Neural cell (in vitro differentiated cells): ENCODE measurements around the gene TBX18.

ENCODE experiments used
- CTCF ChIP-seq: fragments of 450-650 bp; IDR thresholded peaks from 2 replicates; pipeline ENCODE4 v1.5.1; 2014; ENCODE audit warnings: antibody characterized with exemption, mild to moderate bottlenecking, moderate library complexity; ENCODE audit not compliant: poor library complexity, severe bottlenecking
- EP300 ChIP-seq: fragments of 450-650 bp; conservative IDR thresholded peaks from 2 replicates; pipeline ENCODE4 v1.6.1; 2014; ENCODE audit warnings: antibody characterized with exemption, mild to moderate bottlenecking, moderate library complexity; ENCODE audit not compliant: poor library complexity, severe bottlenecking
- EZH2 ChIP-seq: fragments of 200-600, 300-800 bp; shearing (Covaris generic), sonication (generic); IDR thresholded peaks from 2 replicates; pipeline ENCODE4 v1.6.1; 2014; ENCODE audit warnings: antibody characterized with exemption, low read length, borderline replicate concordance, mild to moderate bottlenecking; ENCODE audit not compliant: insufficient read depth, poor library complexity, severe bottlenecking
- POLR2AphosphoS5 ChIP-seq: IDR thresholded peaks from 2 replicates; pipeline ENCODE4 v1.6.1; 2012
- RAD21 ChIP-seq: fragments of 450-650 bp; conservative IDR thresholded peaks from 2 replicates; pipeline ENCODE4 v1.6.1; 2014; ENCODE audit warnings: antibody characterized with exemption, mild to moderate bottlenecking, moderate library complexity
- REST ChIP-seq: IDR thresholded peaks from 2 replicates; pipeline ENCODE4 v1.6.1; 2012; ENCODE audit warnings: borderline replicate concordance
- SMC3 ChIP-seq: fragments of 450-650 bp; conservative IDR thresholded peaks from 2 replicates; pipeline ENCODE4 v1.6.1; 2014; ENCODE audit warnings: antibody characterized with exemption, mild to moderate bottlenecking, moderate library complexity; ENCODE audit not compliant: poor library complexity
- TAF1 ChIP-seq: IDR thresholded peaks from 2 replicates; pipeline ENCODE4 v1.6.1; 2012; ENCODE audit warnings: low read depth

- TF ChIP-seq CTCF (no peak), EP300 (no peak), TAF1 (no peak), EZH2 (no peak), POLR2AphosphoS5 (no peak), RAD21 (no peak), SMC3 (no peak), REST (no peak)
Observed at GRCh38 chr6:84753173-84753572, 11.2 kb downstream of the TBX18 start.
